ENCODE measurements around the gene SGCD.

- no peak for TF ChIP-seq POLR2AphosphoS5 (IDR thresholded peaks at IDR 0.05; ENCODE audit: borderline replicate concordance, low read depth, low read length)
- no peak for TF ChIP-seq EZH2 (IDR thresholded peaks at IDR 0.05)
Observed at GRCh38 chr5:156593546-156593945, 266.6 kb downstream of the SGCD start.
